Measurements from ENCODE around the gene PPFIBP2. TPM values are rescaled to one million over a fixed set of nuclear protein-coding genes. Genes with fewer than 3 reads are reported as not detected.

The PPFIBP2 gene
- total RNA-seq = 109 and 112 TPM in 2 replicates

- peaks cover 47% of the 10 kb centered on the region for H3K4me1 Mint-ChIP-seq
- CTCF ChIA-PET = interaction anchor here (0.7 to 3.8 kb wide), 15 partner anchors 7 to 181 kb away, joined by 3 to 23 read pairs (median 5); no protein-coding TSS in a partner anchor
Measured at GRCh38 chr11:7513234-7514098, at the start of gene PPFIBP2. PPFIBP2 (plus strand) TSS chr11:7513999; CDS start chr11:7549476, 35,477 bp downstream.

GRCh38 chr11:7467652-7468051, 46.1 kb upstream of the PPFIBP2 start:
- no peak for TF ChIP-seq CTCF (IDR thresholded peaks at IDR 0.05)
- ChIA-PET POLR2A (interaction anchor here (0.7 to 1.2 kb wide), 2 partner anchors 13 to 53 kb away, joined by 3 read pairs; no protein-coding TSS in a partner anchor), CTCF (no interaction called here)
- Mint-ChIP-seq H3K4me3 (no peak overlapping the region), H3K27ac (no peak overlapping the region), H3K4me1 (peaks cover 25% of the 10 kb centered on the region), H3K9me3 (peaks cover 2% of the 10 kb centered on the region), H3K36me3 (ENCODE audit: low read depth) (peaks cover 33% of the 10 kb centered on the region), H3K27me3 (no peaks in the 10 kb centered on the region)
- no peak for DNase-seq
- intact Hi-C loops (cut with micrococcal nuclease) = no loop called here
- peak; percentile 18 for ATAC-seq (ENCODE audit: low read depth)

More at GRCh38 chr11:7513234-7514098, at the start of gene PPFIBP2:
- ATAC-seq (ENCODE audit: low read depth) = peak; percentile 69
- no peaks in the 10 kb centered on the region for H3K27me3 Mint-ChIP-seq
- no peak for TF ChIP-seq CTCF (IDR thresholded peaks at IDR 0.05)
- intact Hi-C loops (cut with micrococcal nuclease) = loop anchor here (1.0 to 10.0 kb wide), 14 partner anchors 8 to 1889 kb away; partner anchors contain the start of genes EIF3F, OR2D3, TAF10 and TRIM3
- H3K27ac Mint-ChIP-seq = peak within 1 kb of the TSS; percentile 97
- no peaks in the 10 kb centered on the region for H3K9me3 Mint-ChIP-seq
- POLR2A ChIA-PET = interaction anchor here (0.6 to 5.4 kb wide), 26 partner anchors 8 to 159 kb away, joined by 3 to 91 read pairs (median 4); partner anchors contain the start of gene CYB5R2
- peak within 1 kb of the TSS; percentile 92 for H3K4me3 Mint-ChIP-seq
- peaks cover 4% of the 10 kb centered on the region for H3K36me3 Mint-ChIP-seq (ENCODE audit: low read depth)
- DNase-seq = peak; percentile 94

- H3K9me3 Mint-ChIP-seq = peaks cover 2% of the 10 kb centered on the region
- ATAC-seq (ENCODE audit: low read depth) = no peak
- H3K4me1 Mint-ChIP-seq = peaks cover 32% of the 10 kb centered on the region
- POLR2A ChIA-PET = interaction anchor here (0.7 kb wide), 2 partner anchors 9 to 208 kb away, joined by 3 read pairs; no protein-coding TSS in a partner anchor
- no peak overlapping the region for H3K27ac Mint-ChIP-seq
- intact Hi-C loops (cut with micrococcal nuclease) = no loop called here
- H3K36me3 Mint-ChIP-seq (ENCODE audit: low read depth) = peaks cover 33% of the 10 kb centered on the region
- TF ChIP-seq CTCF (IDR thresholded peaks at IDR 0.05) = no peak
- CTCF ChIA-PET = no interaction called here
- DNase-seq = no peak
- H3K27me3 Mint-ChIP-seq = no peaks in the 10 kb centered on the region
- H3K4me3 Mint-ChIP-seq = no peak overlapping the region
Measured at GRCh38 chr11:7469351-7469865, 44.4 kb upstream of the PPFIBP2 start.

GRCh38 chr11:7471071-7471470, 42.7 kb upstream of the PPFIBP2 start:
- Mint-ChIP-seq H3K27me3 (no peaks in the 10 kb centered on the region), H3K4me1 (peaks cover 36% of the 10 kb centered on the region), H3K36me3 (ENCODE audit: low read depth) (peaks cover 26% of the 10 kb centered on the region), H3K27ac (no peak overlapping the region), H3K9me3 (no peaks in the 10 kb centered on the region), H3K4me3 (no peak overlapping the region)
- CTCF ChIA-PET = interaction anchor here (1.2 kb wide), 1 partner anchor 9 kb away, joined by 4 read pairs; no protein-coding TSS in a partner anchor
- POLR2A ChIA-PET = interaction anchor here (1.2 kb wide), 1 partner anchor 42 kb away, joined by 3 read pairs; no protein-coding TSS in a partner anchor
- ATAC-seq (ENCODE audit: low read depth) (no peak), DNase-seq (no peak)
- no peak for TF ChIP-seq CTCF (IDR thresholded peaks at IDR 0.05)
- intact Hi-C loops (cut with micrococcal nuclease) = no loop called here

Measured in activated B cell treated with CpG ODN at 0.5 μM for 24 hours (primary cell).